Middle frontal gyrus (tissue), 1 donor: ENCODE data around the gene LTO1.
"Not testable (repeated sequence)": the region's sequence is repeated elsewhere in the genome, so short reads cannot be mapped to it uniquely, and the experiment has no call there.

ENCODE experiments used
- DNase-seq: peaks from one replicate; pipeline ENCODE4 v3.0.0-alpha.2; 2015; ENCODE audit warnings: low spot score; ENCODE audit errors: extremely low spot score

The LTO1 gene

GRCh38 chr11:69702239-69702691 lies 27.1 kb upstream of the LTO1 start:
- DNase-seq, result no peak

- no peak for DNase-seq
Observed at GRCh38 chr11:69700278-69701140, 25.4 kb upstream of the LTO1 start.

- DNase-seq, result no peak
Observed at GRCh38 chr11:69699213-69699612, 24.1 kb upstream of the LTO1 start.

GRCh38 chr11:69698362-69698761 lies 23.2 kb upstream of the LTO1 start:
- no peak for DNase-seq

- DNase-seq, result no peak
Observed at GRCh38 chr11:69697861-69698260, 22.7 kb upstream of the LTO1 start.

GRCh38 chr11:69697469-69697843 lies 22.3 kb upstream of the LTO1 start:
- DNase-seq, result no peak

- no peak for DNase-seq
Observed at GRCh38 chr11:69696749-69697468, 21.8 kb upstream of the LTO1 start.

- DNase-seq, result not testable (repeated sequence)
Observed at GRCh38 chr11:69695995-69696394, 20.8 kb upstream of the LTO1 start.

- no peak for DNase-seq
Observed at GRCh38 chr11:69695581-69695980, 20.4 kb upstream of the LTO1 start.

GRCh38 chr11:69694781-69695180 lies 19.6 kb upstream of the LTO1 start:
- DNase-seq, result no peak

- no peak for DNase-seq
Observed at GRCh38 chr11:69692422-69692821, 17.3 kb upstream of the LTO1 start.

- no peak for DNase-seq
Observed at GRCh38 chr11:69691463-69691862, 16.3 kb upstream of the LTO1 start.

- no peak for DNase-seq
Observed at GRCh38 chr11:69689484-69690319, 14.5 kb upstream of the LTO1 start.

- not testable (repeated sequence) for DNase-seq
Observed at GRCh38 chr11:69687969-69688771, 13.0 kb upstream of the LTO1 start.

- no peak for DNase-seq
Observed at GRCh38 chr11:69686856-69687255, 11.7 kb upstream of the LTO1 start.

GRCh38 chr11:69686452-69686851 lies 11.3 kb upstream of the LTO1 start:
- DNase-seq, result no peak

- no peak for DNase-seq
Observed at GRCh38 chr11:69685348-69685747, 10.2 kb upstream of the LTO1 start.

GRCh38 chr11:69684651-69685050 lies 9.5 kb upstream of the LTO1 start:
- DNase-seq, result no peak

GRCh38 chr11:69683764-69684333 lies 8.7 kb upstream of the LTO1 start:
- no peak for DNase-seq

GRCh38 chr11:69682681-69683326 lies 7.7 kb upstream of the LTO1 start:
- DNase-seq, result no peak
